HUES64 (cell line): ENCODE data around the gene ACAP2.

Source experiments
- H3K27ac ChIP-seq: 2 replicates; pipeline ENCODE4 v1.7.0; 2013; ENCODE audit warnings: low read depth, low read length, inconsistent platforms
- H3K27me3 ChIP-seq: 2 replicates; pipeline ENCODE4 v1.6.1; 2013; ENCODE audit warnings: mild to moderate bottlenecking, low read length; ENCODE audit not compliant: insufficient read depth
- H3K36me3 ChIP-seq: 2 replicates; pipeline ENCODE4 v1.6.1; 2013; ENCODE audit warnings: mild to moderate bottlenecking, low read length; ENCODE audit not compliant: insufficient read depth
- H3K4me1 ChIP-seq: 2 replicates; pipeline ENCODE4 v1.6.1; 2013; ENCODE audit warnings: mild to moderate bottlenecking, low read length, moderate library complexity; ENCODE audit not compliant: insufficient read depth
- H3K4me3 ChIP-seq: 2 replicates; pipeline ENCODE4 v1.5.1; 2013; ENCODE audit warnings: mild to moderate bottlenecking, low read length, moderate library complexity
- H3K9ac ChIP-seq: 2 replicates; pipeline ENCODE4 v1.6.1; 2013; ENCODE audit warnings: mild to moderate bottlenecking, low read depth, low read length
- H3K9me3 ChIP-seq: 2 replicates; pipeline ENCODE4 v1.6.1; 2013; ENCODE audit warnings: low read depth, low read length; ENCODE audit not compliant: insufficient read depth
- WGBS: fragments of 150-250, 120-280 bp; methylation state at CpG from one replicate; pipeline ENCODE4 v1.1.7; 2013; ENCODE audit warnings: missing lambda C conversion rate; 5-methylcytosine and 5-hydroxymethylcytosine counted together

Gene ACAP2

GRCh38 chr3:195257454-195258448, 185.1 kb downstream of the ACAP2 start:
- Histone ChIP-seq H3K9ac (no peak overlapping the region), H3K4me3 (no peak overlapping the region)
- 89% methylated on average over 16 of the region's 16 CpGs for WGBS

GRCh38 chr3:195256639-195257453, 186.0 kb downstream of the ACAP2 start:
- H3K9ac ChIP-seq = no peak overlapping the region
- WGBS = 95% methylated on average over 19 of the region's 19 CpGs
- no peak overlapping the region for H3K27ac ChIP-seq

More at GRCh38 chr3:195257454-195258448, 185.1 kb downstream of the ACAP2 start:
- 0 out of 2 replicates have a peak, but pooled peaks cover 1% of the 10 kb centered on the region for H3K36me3 ChIP-seq
- H3K27me3 ChIP-seq = no peaks in the 10 kb centered on the region
- peaks cover 27% of the 10 kb centered on the region for H3K4me1 ChIP-seq
- no peaks in the 10 kb centered on the region for H3K9me3 ChIP-seq
- no peak overlapping the region for H3K27ac ChIP-seq

GRCh38 chr3:195255571-195256501, 187.0 kb downstream of the ACAP2 start:
- Histone ChIP-seq H3K36me3 (no peaks in the 10 kb centered on the region), H3K4me1 (peaks cover 43% of the 10 kb centered on the region), H3K27me3 (no peaks in the 10 kb centered on the region), H3K9ac (no peak overlapping the region), H3K4me3 (no peak overlapping the region), H3K9me3 (no peaks in the 10 kb centered on the region), H3K27ac (no peak overlapping the region)
- 89% methylated on average over 22 of the region's 22 CpGs for WGBS

More at GRCh38 chr3:195256639-195257453, 186.0 kb downstream of the ACAP2 start:
- Histone ChIP-seq H3K27me3 (no peaks in the 10 kb centered on the region), H3K9me3 (no peaks in the 10 kb centered on the region), H3K4me3 (no peak overlapping the region), H3K4me1 (peaks cover 36% of the 10 kb centered on the region), H3K36me3 (no peaks in the 10 kb centered on the region)

DNA sequence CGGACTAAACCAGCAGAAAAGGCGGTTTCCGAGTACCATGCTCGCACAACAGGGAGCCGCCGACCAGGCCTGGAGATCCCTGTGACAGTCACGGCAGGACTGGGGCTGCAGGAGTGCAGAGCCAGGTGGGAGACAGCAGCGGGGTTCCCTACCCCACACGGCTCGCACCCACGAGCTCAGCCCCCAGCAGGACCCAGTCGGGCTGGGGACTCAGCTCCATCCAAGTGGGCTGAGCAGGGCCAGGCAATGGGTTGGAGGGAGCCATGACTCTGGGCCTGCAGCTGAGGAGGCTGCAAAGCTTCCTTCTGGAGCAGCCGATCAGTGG, 187.7 kb downstream of the ACAP2 start:
- WGBS = 76% methylated on average over 13 of the region's 13 CpGs

DNA sequence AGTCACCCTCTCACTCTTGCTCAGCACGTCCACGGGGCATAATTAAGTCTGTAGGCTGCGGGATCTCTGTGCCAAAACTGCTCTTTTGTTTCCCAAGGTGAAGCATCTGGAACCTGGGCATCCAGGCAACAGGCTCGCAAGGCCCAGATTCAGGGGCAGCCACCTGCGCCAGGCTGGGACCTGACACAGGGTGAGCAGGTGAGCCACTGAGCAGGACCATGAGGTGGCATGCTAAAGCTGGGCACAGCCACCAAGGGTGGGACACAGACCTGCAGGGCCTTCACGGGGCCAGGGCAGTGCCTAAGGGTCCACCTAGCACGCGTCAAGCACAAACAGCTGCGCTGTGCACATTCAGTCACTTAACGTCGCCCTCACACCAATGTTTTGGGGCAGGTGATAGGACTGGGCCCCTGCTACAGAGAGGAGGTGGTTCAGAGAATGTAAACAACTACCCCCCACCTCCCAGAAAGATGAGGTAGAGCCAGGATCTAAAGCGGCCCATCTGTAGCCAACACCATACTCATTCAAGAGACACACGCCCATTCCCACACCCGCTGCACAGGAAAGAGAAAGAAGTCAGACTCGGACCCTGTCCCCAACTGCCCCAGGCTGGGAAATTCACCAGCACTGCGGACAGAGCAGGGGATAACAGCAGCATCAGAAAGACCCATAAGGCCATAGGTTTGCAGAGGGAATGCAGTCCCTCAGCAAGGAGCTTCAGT, 188.2 kb downstream of the ACAP2 start:
- H3K27me3 ChIP-seq = no peaks in the 10 kb centered on the region
- 84% methylated on average over 16 of the region's 16 CpGs for WGBS
- H3K4me1 ChIP-seq = peaks cover 46% of the 10 kb centered on the region
- H3K36me3 ChIP-seq = no peaks in the 10 kb centered on the region
- no peaks in the 10 kb centered on the region for H3K9me3 ChIP-seq
- H3K27ac ChIP-seq = no peak overlapping the region
- H3K9ac ChIP-seq = no peak overlapping the region
- H3K4me3 ChIP-seq = no peak overlapping the region

More for the DNA sequence above, 187.7 kb downstream of the ACAP2 start:
- Histone ChIP-seq H3K9ac (no peak overlapping the region), H3K27ac (no peak overlapping the region), H3K36me3 (no peaks in the 10 kb centered on the region), H3K27me3 (no peaks in the 10 kb centered on the region), H3K4me3 (no peak overlapping the region), H3K4me1 (peaks cover 46% of the 10 kb centered on the region), H3K9me3 (no peaks in the 10 kb centered on the region)

- Histone ChIP-seq H3K36me3 (no peaks in the 10 kb centered on the region), H3K9ac (no peak overlapping the region), H3K4me3 (no peak overlapping the region), H3K4me1 (peaks cover 42% of the 10 kb centered on the region), H3K27me3 (no peaks in the 10 kb centered on the region), H3K9me3 (no peaks in the 10 kb centered on the region), H3K27ac (peak overlapping the region; percentile 0)
- WGBS = 80% methylated on average over 10 of the region's 10 CpGs
Measured at GRCh38 chr3:195253923-195254432, 188.8 kb downstream of the ACAP2 start.

DNA sequence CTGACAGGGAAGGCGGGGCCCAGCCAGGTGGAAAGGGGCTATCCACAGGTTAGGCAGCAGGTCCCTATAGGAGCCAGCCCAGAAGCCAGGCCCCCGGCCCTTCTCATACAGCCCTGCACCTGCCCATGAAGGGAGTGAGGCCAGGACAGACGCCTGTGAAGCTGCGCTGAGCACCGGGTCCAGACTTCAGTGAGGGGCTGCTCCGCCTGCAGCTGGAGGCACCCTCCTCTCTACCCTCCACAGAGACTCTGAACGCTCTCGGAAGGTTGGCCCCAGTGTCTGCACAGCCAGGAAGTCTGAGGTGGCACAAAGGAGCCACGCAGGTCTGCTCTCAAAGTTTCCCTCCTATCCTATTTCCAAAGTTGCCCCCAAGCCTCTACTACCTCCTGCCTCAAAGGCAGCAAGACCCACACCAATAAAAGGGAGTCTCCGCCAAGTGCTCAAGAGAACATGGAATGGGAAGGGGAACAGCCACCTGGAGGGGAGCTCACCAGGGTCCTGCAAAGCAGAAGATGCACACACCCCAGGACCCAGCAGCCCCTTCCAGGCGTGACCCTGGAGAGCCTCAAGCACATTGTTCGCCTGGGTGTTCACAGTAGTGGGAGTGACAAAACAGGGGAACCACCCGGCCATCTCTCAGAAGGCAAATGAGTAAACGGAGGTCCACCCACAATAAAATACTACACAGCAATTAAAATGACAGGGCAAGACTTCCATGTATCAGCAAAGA, 191.3 kb downstream of the ACAP2 start:
- H3K9ac ChIP-seq = no peak overlapping the region
- H3K27ac ChIP-seq = no peak overlapping the region
- peaks cover 35% of the 10 kb centered on the region for H3K4me1 ChIP-seq
- WGBS = 87% methylated on average over 14 of the region's 14 CpGs
- 0 out of 2 replicates have a peak, but pooled peaks cover 2% of the 10 kb centered on the region for H3K36me3 ChIP-seq
- H3K27me3 ChIP-seq = no peaks in the 10 kb centered on the region
- H3K9me3 ChIP-seq = no peaks in the 10 kb centered on the region
- H3K4me3 ChIP-seq = no peak overlapping the region

- H3K4me1 ChIP-seq = peaks cover 35% of the 10 kb centered on the region
- no peaks in the 10 kb centered on the region for H3K27me3 ChIP-seq
- H3K9me3 ChIP-seq = no peaks in the 10 kb centered on the region
- no peak overlapping the region for H3K27ac ChIP-seq
- H3K36me3 ChIP-seq = 0 out of 2 replicates have a peak, but pooled peaks cover 5% of the 10 kb centered on the region
- 85% methylated on average over 14 of the region's 14 CpGs for WGBS
- no peak overlapping the region for H3K4me3 ChIP-seq
- no peak overlapping the region for H3K9ac ChIP-seq
Measured at GRCh38 chr3:195250473-195251251, 192.2 kb downstream of the ACAP2 start.

- WGBS = 88% methylated on average over 11 of the region's 11 CpGs
- H3K27ac ChIP-seq = no peak overlapping the region
- H3K4me3 ChIP-seq = no peak overlapping the region
- 0 out of 2 replicates have a peak, but pooled peaks cover 5% of the 10 kb centered on the region for H3K36me3 ChIP-seq
- H3K9ac ChIP-seq = no peak overlapping the region
- H3K4me1 ChIP-seq = peaks cover 31% of the 10 kb centered on the region
- no peaks in the 10 kb centered on the region for H3K9me3 ChIP-seq
- H3K27me3 ChIP-seq = no peaks in the 10 kb centered on the region
Measured at GRCh38 chr3:195249858-195250464, 192.9 kb downstream of the ACAP2 start.
